Activated T-helper 2 cell treated with anti-CD3 and anti-CD28 coated beads, Interferon-gamma antibody, Interleukin-2, Interleukin-4, amounts not matched to agents 10 μg/mL and 5 μg/mL and 100 μg/mL, durations not matched to agents 14 hours and 24 hours and 36 hours (primary cell): ENCODE data around the gene AJM1. TPM values are rescaled to one million over a fixed set of nuclear protein-coding genes. Genes with fewer than 3 reads are reported as not detected.

Experiments
- DNase-seq: peaks from one replicate; pipeline ENCODE4 v3.0.0; 2021; ENCODE audit warnings: low spot score
- H3K27ac Mint-ChIP-seq: one replicate; pipeline ENCODE4 v1.8.0; 2021; ENCODE audit warnings: mixed read lengths
- H3K27me3 Mint-ChIP-seq: one replicate; pipeline ENCODE4 v1.8.0; 2021; ENCODE audit warnings: low read depth, mixed read lengths
- H3K36me3 Mint-ChIP-seq: one replicate; pipeline ENCODE4 v1.8.0; 2021; ENCODE audit warnings: low read depth, mixed read lengths
- H3K4me1 Mint-ChIP-seq: one replicate; pipeline ENCODE4 v1.8.0; 2021; ENCODE audit warnings: low read depth, mixed read lengths
- H3K4me3 Mint-ChIP-seq: one replicate; pipeline ENCODE4 v1.8.0; 2021; ENCODE audit warnings: low read depth, mild to moderate bottlenecking, moderate library complexity, mixed read lengths
- H3K9me3 Mint-ChIP-seq: one replicate; pipeline ENCODE4 v1.8.0; 2021; ENCODE audit warnings: mixed read lengths
- intact Hi-C: fragments of 100-400 bp; cut with micrococcal nuclease; formaldehyde crosslinking; loops from one replicate; pipeline ENCODE4 v1.15.1; 2023
- total RNA-seq: library from RNA; stranded (reverse); gene quantifications from 2 replicates; pipeline ENCODE4 v1.2.3, GENCODE V29; 2022

Gene AJM1
- total RNA-seq, 1 donor from 2014 or later = 5.1 TPM

- no peaks in the 10 kb centered on the region for H3K27me3 Mint-ChIP-seq
- H3K4me3 Mint-ChIP-seq = no peak overlapping the region
- DNase-seq = no peak
- H3K4me1 Mint-ChIP-seq = peaks cover 1% of the 10 kb centered on the region
- H3K36me3 Mint-ChIP-seq = peaks cover 14% of the 10 kb centered on the region
- intact Hi-C loops = no loop called here
- no peak overlapping the region for H3K27ac Mint-ChIP-seq
- H3K9me3 Mint-ChIP-seq = no peaks in the 10 kb centered on the region
Observed at GRCh38 chr9:136854113-136854841, 12.0 kb downstream of the AJM1 start.

- Mint-ChIP-seq H3K4me3 (no peak overlapping the region), H3K9me3 (no peaks in the 10 kb centered on the region), H3K27ac (no peak overlapping the region), H3K27me3 (no peaks in the 10 kb centered on the region), H3K4me1 (peaks cover 1% of the 10 kb centered on the region), H3K36me3 (peaks cover 14% of the 10 kb centered on the region)
- no peak for DNase-seq
- intact Hi-C loops = no loop called here
Observed at GRCh38 chr9:136854842-136855460, 12.7 kb downstream of the AJM1 start.

- Mint-ChIP-seq H3K27me3 (no peaks in the 10 kb centered on the region), H3K9me3 (no peaks in the 10 kb centered on the region), H3K4me3 (no peak overlapping the region), H3K27ac (no peak overlapping the region), H3K36me3 (peaks cover 15% of the 10 kb centered on the region), H3K4me1 (no peaks in the 10 kb centered on the region)
- intact Hi-C loops = no loop called here
- DNase-seq = no peak
Observed at GRCh38 chr9:136855461-136856078, 13.3 kb downstream of the AJM1 start.

GRCh38 chr9:136856079-136856476, 13.8 kb downstream of the AJM1 start:
- Mint-ChIP-seq H3K36me3 (peaks cover 11% of the 10 kb centered on the region), H3K4me1 (no peaks in the 10 kb centered on the region), H3K4me3 (no peak overlapping the region), H3K9me3 (no peaks in the 10 kb centered on the region), H3K27ac (no peak overlapping the region), H3K27me3 (no peaks in the 10 kb centered on the region)
- intact Hi-C loops = no loop called here
- DNase-seq = no peak

GRCh38 chr9:136856541-136857141, 14.4 kb downstream of the AJM1 start:
- Mint-ChIP-seq H3K4me1 (no peaks in the 10 kb centered on the region), H3K36me3 (peaks cover 6% of the 10 kb centered on the region), H3K27me3 (no peaks in the 10 kb centered on the region), H3K27ac (no peak overlapping the region), H3K4me3 (no peak overlapping the region), H3K9me3 (no peaks in the 10 kb centered on the region)
- intact Hi-C loops = no loop called here
- DNase-seq = no peak

GRCh38 chr9:136857166-136857565, 14.9 kb downstream of the AJM1 start:
- H3K36me3 Mint-ChIP-seq = peaks cover 9% of the 10 kb centered on the region
- H3K4me3 Mint-ChIP-seq = no peak overlapping the region
- no peaks in the 10 kb centered on the region for H3K4me1 Mint-ChIP-seq
- no peak for DNase-seq
- H3K27ac Mint-ChIP-seq = no peak overlapping the region
- no peaks in the 10 kb centered on the region for H3K9me3 Mint-ChIP-seq
- intact Hi-C loops = no loop called here
- no peaks in the 10 kb centered on the region for H3K27me3 Mint-ChIP-seq

GRCh38 chr9:136857581-136858412, 15.5 kb downstream of the AJM1 start:
- Mint-ChIP-seq H3K4me1 (no peaks in the 10 kb centered on the region), H3K27me3 (no peaks in the 10 kb centered on the region), H3K9me3 (no peaks in the 10 kb centered on the region), H3K36me3 (peaks cover 13% of the 10 kb centered on the region), H3K27ac (no peak overlapping the region), H3K4me3 (no peak overlapping the region)
- no peak for DNase-seq
- intact Hi-C loops = no loop called here

- peaks cover 18% of the 10 kb centered on the region for H3K36me3 Mint-ChIP-seq
- DNase-seq = no peak
- no peak overlapping the region for H3K27ac Mint-ChIP-seq
- H3K4me3 Mint-ChIP-seq = no peak overlapping the region
- H3K27me3 Mint-ChIP-seq = no peaks in the 10 kb centered on the region
- H3K4me1 Mint-ChIP-seq = no peaks in the 10 kb centered on the region
- intact Hi-C loops = no loop called here
- no peaks in the 10 kb centered on the region for H3K9me3 Mint-ChIP-seq
Observed at GRCh38 chr9:136858452-136858843, 16.2 kb downstream of the AJM1 start.

- H3K36me3 Mint-ChIP-seq = peaks cover 25% of the 10 kb centered on the region
- H3K27me3 Mint-ChIP-seq = no peaks in the 10 kb centered on the region
- no peak overlapping the region for H3K4me3 Mint-ChIP-seq
- H3K9me3 Mint-ChIP-seq = no peaks in the 10 kb centered on the region
- DNase-seq = no peak
- intact Hi-C loops = no loop called here
- H3K27ac Mint-ChIP-seq = no peak overlapping the region
- peaks cover 3% of the 10 kb centered on the region for H3K4me1 Mint-ChIP-seq
Observed at GRCh38 chr9:136858844-136859757, 16.8 kb downstream of the AJM1 start.

GRCh38 chr9:136860529-136860928, 18.3 kb downstream of the AJM1 start:
- no peaks in the 10 kb centered on the region for H3K9me3 Mint-ChIP-seq
- peaks cover 9% of the 10 kb centered on the region for H3K4me1 Mint-ChIP-seq
- intact Hi-C loops = no loop called here
- H3K27me3 Mint-ChIP-seq = no peaks in the 10 kb centered on the region
- peaks cover 28% of the 10 kb centered on the region for H3K36me3 Mint-ChIP-seq
- DNase-seq = no peak
- H3K4me3 Mint-ChIP-seq = no peak overlapping the region
- H3K27ac Mint-ChIP-seq = no peak overlapping the region

GRCh38 chr9:136860933-136861873, 18.9 kb downstream of the AJM1 start:
- no peak overlapping the region for H3K27ac Mint-ChIP-seq
- no peaks in the 10 kb centered on the region for H3K9me3 Mint-ChIP-seq
- no peaks in the 10 kb centered on the region for H3K27me3 Mint-ChIP-seq
- H3K4me3 Mint-ChIP-seq = no peak overlapping the region
- peaks cover 28% of the 10 kb centered on the region for H3K36me3 Mint-ChIP-seq
- peaks cover 9% of the 10 kb centered on the region for H3K4me1 Mint-ChIP-seq
- no peak for DNase-seq
- intact Hi-C loops = no loop called here
